GM15510 (cell line): ENCODE results near the gene ZNF541.

Experiments
- POLR2A ChIP-seq: IDR thresholded peaks from 3 replicates; pipeline ENCODE4 v1.6.1; 2011; ENCODE audit warnings: borderline replicate concordance; ENCODE audit not compliant: insufficient read length; ENCODE audit errors: extremely low read depth

The ZNF541 gene

GRCh38 chr19:47539747-47540311 is 33.1 kb downstream of the ZNF541 start:
- no peak for TF ChIP-seq POLR2A

- TF ChIP-seq POLR2A: no peak
Measured at GRCh38 chr19:47538812-47539211, 34.1 kb downstream of the ZNF541 start.

- no peak for TF ChIP-seq POLR2A
Measured at GRCh38 chr19:47537493-47537892, 35.5 kb downstream of the ZNF541 start.

GRCh38 chr19:47534628-47535027 is 38.3 kb downstream of the ZNF541 start:
- no peak for TF ChIP-seq POLR2A

- no peak for TF ChIP-seq POLR2A
Measured at GRCh38 chr19:47531640-47532387, 41.1 kb downstream of the ZNF541 start.

GRCh38 chr19:47529018-47529742 is 43.8 kb downstream of the ZNF541 start:
- no peak for TF ChIP-seq POLR2A

GRCh38 chr19:47526798-47527197 is 46.1 kb downstream of the ZNF541 start:
- no peak for TF ChIP-seq POLR2A

- TF ChIP-seq POLR2A: no peak
Measured at GRCh38 chr19:47523473-47523872, 49.5 kb downstream of the ZNF541 start.
